ENCODE measurements around the gene ZNF836. TPM values are rescaled to one million over a fixed set of nuclear protein-coding genes. Genes with fewer than 3 reads are reported as not detected.

ZNF836 gene
- total and polyA plus RNA-seq, 9 of the 15 experiments (the other 6 are each of a cell fraction or from before 2014, with no cell fraction given): 0.24 to 0.69 (median 0.64) TPM; not detected in 2

DNA sequence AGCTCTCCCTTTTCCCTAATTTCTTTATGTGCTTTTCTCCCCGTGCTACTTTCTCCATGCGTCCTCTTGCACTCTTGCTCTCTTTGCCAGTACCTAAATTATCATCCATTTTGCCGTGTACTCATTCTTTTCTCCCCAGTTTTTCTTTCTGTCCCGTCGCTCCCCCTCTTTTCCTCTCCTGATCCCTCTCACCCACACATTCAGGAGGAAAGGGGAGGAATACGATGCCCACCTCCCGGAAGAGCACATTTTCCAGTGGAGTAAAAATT is 32.5 kb downstream of the ZNF836 start:
- intact Hi-C loops (cut with micrococcal nuclease) (loop anchor here (1.0 kb wide), 1 partner anchor 99 kb away; no protein-coding TSS in a partner anchor), in situ Hi-C loops (cut with MboI) (no loop called here)
- Histone ChIP-seq H3K27me3 (ENCODE audit: control insufficient read depth in 2 of 2, insufficient read depth in 2 of 2, low read length in 2 of 2) (no peaks in the 10 kb centered on the region), H3K36me3 (ENCODE audit: control insufficient read depth, insufficient read depth, low read length) (0 out of 3 replicates have a peak, but pooled peaks cover 7% of the 10 kb centered on the region), H4K20me1 (replicated peaks; ENCODE audit: control insufficient read depth, insufficient read depth, low read length) (no peaks in the 10 kb centered on the region), H2AFZ (ENCODE audit: low read depth, low read length) (peak overlapping the region; percentile 88), H3K9me3 (replicated peaks; ENCODE audit: control insufficient read depth, insufficient read depth, low read depth, low read length) (peaks cover 19% of the 10 kb centered on the region), H3K9ac (ENCODE audit: insufficient read depth in 1 of 2, low read depth in 2 of 2, low read length in 2 of 2) (peak overlapping the region; percentile 98), H3K4me2 (ENCODE audit: insufficient read depth, low read length) (peak overlapping the region; percentile 99), H3K4me3 (peak overlapping the region; percentile 76), H3K9me1 (ENCODE audit: control insufficient read depth, insufficient read depth, low read length) (no peaks in the 10 kb centered on the region), H3K4me1 (replicated peaks in 1 of 2; ENCODE audit: control insufficient read depth in 2 of 2, insufficient read depth in 2 of 2, low read length in 2 of 2) (peaks cover 12% of the 10 kb centered on the region in 2 experiments; a peak in 4 of 5 replicates), H3K79me2 (ENCODE audit: control insufficient read depth, insufficient read depth, low read length) (peaks cover 48% of the 10 kb centered on the region), H3K27ac (ENCODE audit: extremely low read depth, low read depth, low read length) (peak overlapping the region; percentile 93)
- ChIA-PET CTCF (ENCODE audit: low intra/inter-chr PET ratio) (interaction anchor here (0.8 kb wide), 2 partner anchors 97 to 99 kb away, joined by 3 to 6 read pairs; no protein-coding TSS in a partner anchor), POLR2A (no interaction called here)
- BruUV-seq (replicated peaks): no TSS peak
- DNase-seq (ENCODE audit: extremely low read depth in 1 of 4, low spot score in 3 of 4): peak in 1 of 4 experiments; percentile 7
- ATAC-seq: no peak
- FAIRE-seq: no peak
- WGBS (ENCODE audit: insufficient coverage, low coverage, missing lambda C conversion rate): 0% methylated on average over 6 of the region's 7 CpGs
- no peak for TF ChIP-seq NFATC3 (IDR thresholded peaks at IDR 0.05)
- TF ChIP-seq ESRRA (IDR thresholded peaks at IDR 0.05; ENCODE audit: borderline replicate concordance, low read depth): no peak
- no peak for TF ChIP-seq MEF2D (tag; conservative IDR thresholded peaks at IDR 0.05; ENCODE audit: low read depth)
- TF ChIP-seq HDAC1 (IDR thresholded peaks at IDR 0.05): peak in 1 of 2 experiments; percentile 59; a peak in 1 of 4 replicates
- peak; percentile 5 for TF ChIP-seq RBM39 (optimal IDR thresholded peaks at IDR 0.05; ENCODE audit: low read depth, low read length)
- no peak for TF ChIP-seq ELF4 (CRISPR knock-in tag; IDR thresholded peaks at IDR 0.05)
- TF ChIP-seq, protein P1, sequence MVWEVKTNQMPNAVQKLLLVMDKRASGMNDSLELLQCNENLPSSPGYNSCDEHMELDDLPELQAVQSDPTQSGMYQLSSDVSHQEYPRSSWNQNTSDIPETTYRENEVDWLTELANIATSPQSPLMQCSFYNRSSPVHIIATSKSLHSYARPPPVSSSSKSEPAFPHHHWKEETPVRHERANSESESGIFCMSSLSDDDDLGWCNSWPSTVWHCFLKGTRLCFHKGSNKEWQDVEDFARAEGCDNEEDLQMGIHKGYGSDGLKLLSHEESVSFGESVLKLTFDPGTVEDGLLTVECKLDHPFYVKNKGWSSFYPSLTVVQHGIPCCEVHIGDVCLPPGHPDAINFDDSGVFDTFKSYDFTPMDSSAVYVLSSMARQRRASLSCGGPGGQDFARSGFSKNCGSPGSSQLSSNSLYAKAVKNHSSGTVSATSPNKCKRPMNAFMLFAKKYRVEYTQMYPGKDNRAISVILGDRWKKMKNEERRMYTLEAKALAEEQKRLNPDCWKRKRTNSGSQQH (CRISPR knock-in tag; IDR thresholded peaks at IDR 0.05): 0 out of 2 replicates have a peak, but pooled peaks have one; percentile 0
- no peak for TF ChIP-seq ZNF140 (CRISPR knock-in tag; IDR thresholded peaks at IDR 0.05)
- no peak for TF ChIP-seq ZNF197 (CRISPR knock-in tag; IDR thresholded peaks at IDR 0.05; ENCODE audit: low read depth)
- TF ChIP-seq MIER1 (IDR thresholded peaks at IDR 0.05; ENCODE audit: low read depth): peak; percentile 12; the same call in 1 of the 2 replicates
- TF ChIP-seq, protein P2, sequence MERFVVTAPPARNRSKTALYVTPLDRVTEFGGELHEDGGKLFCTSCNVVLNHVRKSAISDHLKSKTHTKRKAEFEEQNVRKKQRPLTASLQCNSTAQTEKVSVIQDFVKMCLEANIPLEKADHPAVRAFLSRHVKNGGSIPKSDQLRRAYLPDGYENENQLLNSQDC (CRISPR knock-in tag; IDR thresholded peaks at IDR 0.05): no peak
- TF ChIP-seq, protein P3, sequence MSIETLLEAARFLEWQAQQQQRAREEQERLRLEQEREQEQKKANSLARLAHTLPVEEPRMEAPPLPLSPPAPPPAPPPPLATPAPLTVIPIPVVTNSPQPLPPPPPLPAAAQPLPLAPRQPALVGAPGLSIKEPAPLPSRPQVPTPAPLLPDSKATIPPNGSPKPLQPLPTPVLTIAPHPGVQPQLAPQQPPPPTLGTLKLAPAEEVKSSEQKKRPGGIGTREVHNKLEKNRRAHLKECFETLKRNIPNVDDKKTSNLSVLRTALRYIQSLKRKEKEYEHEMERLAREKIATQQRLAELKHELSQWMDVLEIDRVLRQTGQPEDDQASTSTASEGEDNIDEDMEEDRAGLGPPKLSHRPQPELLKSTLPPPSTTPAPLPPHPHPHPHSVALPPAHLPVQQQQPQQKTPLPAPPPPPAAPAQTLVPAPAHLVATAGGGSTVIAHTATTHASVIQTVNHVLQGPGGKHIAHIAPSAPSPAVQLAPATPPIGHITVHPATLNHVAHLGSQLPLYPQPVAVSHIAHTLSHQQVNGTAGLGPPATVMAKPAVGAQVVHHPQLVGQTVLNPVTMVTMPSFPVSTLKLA (conservative IDR thresholded peaks at IDR 0.05): peak; percentile 61 to 78; a peak in 3 of 4 replicates
- no peak for TF ChIP-seq POLR2G (IDR thresholded peaks at IDR 0.05; ENCODE audit: low read depth, low read length)

All from K562 (cell line).